NB4 (cell line): Measurements from ENCODE around the gene PRKCE.

ENCODE experiments used
- POLR2A ChIP-seq: IDR thresholded peaks from 2 replicates; pipeline ENCODE4 v1.6.1; 2011; ENCODE audit warnings: mild to moderate bottlenecking; ENCODE audit not compliant: insufficient read length; ENCODE audit errors: extremely low read depth
- TF ChIP-seq, protein P1 (sequence below): IDR thresholded peaks from one replicate; pipeline ENCODE4 v1.5.1; 2012; ENCODE audit warnings: low read depth, low read length
- TF ChIP-seq, protein P2 (sequence below): IDR thresholded peaks from 2 replicates; pipeline ENCODE4 v1.6.1; 2011; ENCODE audit warnings: low read depth, low read length

DNA sequence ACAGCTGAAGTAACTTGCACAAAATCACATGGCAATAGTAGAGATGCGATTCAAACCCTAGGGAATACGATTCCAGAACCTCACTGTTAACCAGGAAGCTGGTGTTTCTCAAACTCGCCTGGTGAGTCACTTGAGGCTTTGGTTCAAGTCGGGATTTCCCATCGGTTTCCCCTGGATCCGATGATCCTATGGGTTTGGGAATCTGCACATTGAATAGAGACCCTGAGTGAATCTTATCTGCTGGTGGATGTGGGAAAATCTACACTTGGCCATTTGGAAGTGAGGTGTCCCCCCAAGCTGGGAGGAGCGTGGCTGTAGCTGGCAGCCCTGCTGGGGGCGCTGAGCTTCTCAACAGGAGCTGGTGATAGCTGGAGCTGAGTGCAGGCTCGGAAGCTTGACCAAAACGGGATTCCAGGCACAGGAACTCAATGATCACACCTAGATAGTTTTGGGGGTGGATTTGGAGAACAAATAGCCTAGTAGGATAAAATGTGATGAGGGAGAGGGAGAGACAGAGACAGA, 135.4 kb downstream of the PRKCE start:
- TF ChIP-seq, protein P1, sequence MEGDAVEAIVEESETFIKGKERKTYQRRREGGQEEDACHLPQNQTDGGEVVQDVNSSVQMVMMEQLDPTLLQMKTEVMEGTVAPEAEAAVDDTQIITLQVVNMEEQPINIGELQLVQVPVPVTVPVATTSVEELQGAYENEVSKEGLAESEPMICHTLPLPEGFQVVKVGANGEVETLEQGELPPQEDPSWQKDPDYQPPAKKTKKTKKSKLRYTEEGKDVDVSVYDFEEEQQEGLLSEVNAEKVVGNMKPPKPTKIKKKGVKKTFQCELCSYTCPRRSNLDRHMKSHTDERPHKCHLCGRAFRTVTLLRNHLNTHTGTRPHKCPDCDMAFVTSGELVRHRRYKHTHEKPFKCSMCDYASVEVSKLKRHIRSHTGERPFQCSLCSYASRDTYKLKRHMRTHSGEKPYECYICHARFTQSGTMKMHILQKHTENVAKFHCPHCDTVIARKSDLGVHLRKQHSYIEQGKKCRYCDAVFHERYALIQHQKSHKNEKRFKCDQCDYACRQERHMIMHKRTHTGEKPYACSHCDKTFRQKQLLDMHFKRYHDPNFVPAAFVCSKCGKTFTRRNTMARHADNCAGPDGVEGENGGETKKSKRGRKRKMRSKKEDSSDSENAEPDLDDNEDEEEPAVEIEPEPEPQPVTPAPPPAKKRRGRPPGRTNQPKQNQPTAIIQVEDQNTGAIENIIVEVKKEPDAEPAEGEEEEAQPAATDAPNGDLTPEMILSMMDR, result no peak
- TF ChIP-seq POLR2A, result no peak
- TF ChIP-seq, protein P2, sequence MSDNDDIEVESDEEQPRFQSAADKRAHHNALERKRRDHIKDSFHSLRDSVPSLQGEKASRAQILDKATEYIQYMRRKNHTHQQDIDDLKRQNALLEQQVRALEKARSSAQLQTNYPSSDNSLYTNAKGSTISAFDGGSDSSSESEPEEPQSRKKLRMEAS, result no peak
